Measurements from ENCODE around the gene RUNX2.

RUNX2 gene

DNA sequence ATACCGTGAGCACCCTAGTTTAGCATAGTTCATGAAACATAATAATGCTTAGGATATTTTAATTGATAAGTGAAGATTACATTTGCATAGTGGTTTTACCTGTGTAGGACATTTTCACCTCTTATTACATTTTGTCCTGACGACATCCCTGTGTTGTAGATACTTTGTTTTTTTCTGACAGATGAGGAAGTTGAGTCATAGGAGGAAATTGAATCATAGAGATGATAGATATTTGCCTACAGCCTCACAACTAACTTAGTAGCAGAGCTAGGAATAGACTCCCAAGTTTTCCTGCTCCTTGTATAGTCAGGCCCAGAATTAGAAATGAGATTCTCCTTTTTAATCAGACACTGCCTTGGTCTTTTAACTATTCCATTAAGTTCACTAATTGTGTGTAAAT lies 150.1 kb downstream of the RUNX2 start:
- ATAC-seq (peak; percentile 80), DNase-seq (no peak)
- H3K27ac Mint-ChIP-seq, result no peak overlapping the region
- peaks cover 18% of the 10 kb centered on the region for H3K36me3 Mint-ChIP-seq (ENCODE audit: low read depth)
- peaks cover 29% of the 10 kb centered on the region for H3K4me1 Mint-ChIP-seq
- no peak overlapping the region for H3K4me3 Mint-ChIP-seq
- no peaks in the 10 kb centered on the region for H3K9me3 Mint-ChIP-seq
- no peaks in the 10 kb centered on the region for H3K27me3 Mint-ChIP-seq

DNA sequence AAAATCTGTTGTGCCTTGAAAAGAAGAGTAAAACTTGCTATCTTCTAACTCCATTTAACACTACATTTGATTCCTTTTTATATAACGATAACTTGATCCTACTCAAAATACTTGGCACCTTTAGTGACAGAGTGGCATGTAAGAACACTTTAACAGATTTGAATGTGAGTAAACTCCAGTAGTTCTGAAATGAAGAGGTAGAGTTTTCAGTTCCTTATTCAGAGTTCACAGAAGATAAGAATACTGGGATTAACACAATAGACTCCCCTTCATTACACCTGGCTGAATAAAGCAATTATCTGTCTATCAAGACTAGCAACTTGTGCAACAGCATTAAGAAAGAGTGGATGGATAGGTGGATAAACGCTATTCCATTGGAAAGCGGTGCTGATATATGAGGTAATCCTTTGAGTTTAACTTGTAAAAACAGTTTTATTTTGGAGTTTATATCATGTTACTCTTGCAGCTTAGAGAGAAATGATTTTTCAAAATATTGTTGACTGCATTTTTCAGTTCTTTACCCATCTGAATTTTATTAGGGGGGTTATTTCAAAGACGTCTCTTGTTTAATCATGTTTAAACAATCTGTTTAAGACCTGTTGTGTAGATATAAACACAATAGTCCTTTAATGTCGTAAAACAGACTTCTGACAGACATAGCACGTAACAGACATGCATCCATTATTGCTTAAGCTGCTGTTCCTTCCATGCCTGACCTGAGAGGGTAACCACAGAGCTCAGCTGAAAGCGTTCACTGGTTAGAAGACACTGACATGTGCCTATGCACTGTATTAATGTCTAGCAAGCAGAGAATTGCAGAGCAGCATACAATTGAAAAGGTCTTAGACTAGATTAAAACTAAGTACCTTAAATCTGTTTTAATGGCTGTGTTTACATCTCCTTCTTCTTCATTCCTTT lies 152.0 kb downstream of the RUNX2 start:
- ATAC-seq, result no peak
- H3K27me3 Mint-ChIP-seq, result no peaks in the 10 kb centered on the region
- H3K4me3 Mint-ChIP-seq, result no peak overlapping the region
- H3K9me3 Mint-ChIP-seq, result no peaks in the 10 kb centered on the region
- DNase-seq, result no peak
- H3K27ac Mint-ChIP-seq, result no peak overlapping the region
- H3K36me3 Mint-ChIP-seq (ENCODE audit: low read depth), result peaks cover 19% of the 10 kb centered on the region
- H3K4me1 Mint-ChIP-seq, result peaks cover 30% of the 10 kb centered on the region

DNA sequence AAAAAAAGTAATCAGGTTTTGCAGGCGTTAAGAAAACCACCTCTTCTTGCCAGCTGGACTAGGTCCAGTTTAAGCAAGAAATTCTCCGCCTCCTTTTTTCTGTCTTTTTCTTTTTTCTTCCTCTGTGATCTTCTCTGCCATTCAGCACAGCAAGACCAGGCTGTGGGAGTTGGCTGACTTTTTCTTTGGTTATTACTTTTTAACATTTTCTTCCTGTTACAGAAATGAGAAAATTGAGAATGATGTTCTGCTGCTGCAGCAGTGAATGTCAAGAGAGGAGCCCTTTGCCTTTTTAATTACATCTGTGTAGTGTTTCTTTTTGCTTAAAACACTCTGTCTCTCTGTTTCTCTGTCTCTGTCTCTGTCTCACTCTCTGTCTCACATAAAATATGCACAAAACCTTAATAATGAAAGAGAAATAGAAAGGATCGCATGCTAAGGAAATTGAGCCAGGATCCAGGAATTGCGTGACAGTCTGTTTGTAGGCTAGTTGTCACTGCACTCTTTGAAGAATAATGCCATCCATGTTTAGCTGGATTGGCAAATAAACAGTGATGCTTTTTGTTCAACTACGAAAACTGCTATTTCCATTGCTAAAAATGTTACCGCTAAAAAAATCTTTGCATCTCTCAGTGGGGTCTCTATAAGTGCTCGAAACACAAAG lies 152.8 kb downstream of the RUNX2 start:
- Mint-ChIP-seq H3K36me3 (ENCODE audit: low read depth) (peaks cover 19% of the 10 kb centered on the region), H3K9me3 (no peaks in the 10 kb centered on the region), H3K4me3 (no peak overlapping the region), H3K27ac (no peak overlapping the region), H3K4me1 (peaks cover 31% of the 10 kb centered on the region), H3K27me3 (no peaks in the 10 kb centered on the region)
- ATAC-seq, result no peak
- DNase-seq, result no peak

DNA sequence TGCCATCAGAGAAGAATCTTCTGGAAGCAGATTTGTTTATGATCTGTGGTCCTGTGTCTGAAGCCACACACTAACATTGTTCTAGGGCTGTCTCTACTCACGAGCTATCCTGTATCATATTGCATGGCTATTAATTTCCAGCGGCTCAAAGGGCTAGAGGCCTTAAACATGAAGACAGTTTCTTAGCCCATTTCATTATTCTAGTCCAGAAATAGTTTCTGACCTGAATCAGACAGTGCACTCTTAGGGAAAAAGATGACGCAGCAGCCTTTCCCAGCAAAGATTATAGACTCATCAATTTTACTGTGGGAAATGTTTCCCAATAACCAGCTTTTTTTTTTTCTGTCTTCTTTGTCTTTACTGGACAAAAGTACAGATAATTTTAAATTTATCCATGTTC lies 154.9 kb downstream of the RUNX2 start:
- H3K36me3 Mint-ChIP-seq (ENCODE audit: low read depth), result peaks cover 24% of the 10 kb centered on the region

DNA sequence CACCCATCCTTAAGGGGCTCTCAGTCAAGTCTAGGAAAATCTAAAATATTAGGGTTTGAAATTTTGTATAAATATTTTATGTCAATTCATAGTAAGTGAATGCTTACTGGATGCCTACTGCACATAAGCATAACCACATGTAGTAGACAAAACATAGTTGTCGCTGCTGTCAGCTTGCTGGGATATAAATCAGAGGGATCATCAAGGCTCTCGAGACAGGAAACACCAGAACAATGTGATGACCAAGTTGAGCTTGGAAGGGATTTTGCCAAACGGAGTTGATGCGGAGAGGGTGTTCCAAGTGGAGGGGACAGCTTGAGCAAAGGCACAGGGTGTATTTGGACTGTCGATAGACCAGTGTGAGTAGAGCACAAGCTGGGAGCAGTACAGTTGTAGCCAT lies 155.4 kb downstream of the RUNX2 start:
- Mint-ChIP-seq H3K4me3 (no peak overlapping the region), H3K27me3 (no peaks in the 10 kb centered on the region), H3K4me1 (peaks cover 49% of the 10 kb centered on the region), H3K9me3 (no peaks in the 10 kb centered on the region), H3K27ac (no peak overlapping the region), H3K36me3 (ENCODE audit: low read depth) (peaks cover 25% of the 10 kb centered on the region)
- ATAC-seq (no peak), DNase-seq (no peak)

More for the DNA sequence above, 154.9 kb downstream of the RUNX2 start:
- Mint-ChIP-seq H3K9me3 (no peaks in the 10 kb centered on the region), H3K27me3 (no peaks in the 10 kb centered on the region), H3K4me3 (no peak overlapping the region), H3K27ac (no peak overlapping the region), H3K4me1 (peaks cover 44% of the 10 kb centered on the region)
- ATAC-seq, result no peak
- no peak for DNase-seq

DNA sequence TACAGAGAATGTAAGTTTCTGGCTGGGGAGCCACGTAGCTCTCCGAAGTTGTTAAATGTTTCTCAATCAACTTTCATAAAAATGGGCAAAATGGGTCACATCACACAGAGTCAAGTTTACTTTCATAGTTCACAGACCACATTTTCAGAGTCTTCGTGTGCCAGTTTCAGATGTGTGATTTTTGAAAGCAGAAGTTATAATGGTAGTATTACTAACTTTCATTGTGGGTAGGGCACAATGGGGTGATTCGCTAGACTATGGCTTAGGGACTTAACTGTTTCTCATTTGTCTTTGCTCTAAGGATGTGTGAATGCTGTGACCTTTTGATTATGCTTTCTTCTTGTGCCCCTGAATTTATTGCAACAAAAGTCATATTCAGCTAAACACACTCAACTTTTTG lies 158.6 kb downstream of the RUNX2 start:
- Mint-ChIP-seq H3K4me1 (peaks cover 60% of the 10 kb centered on the region), H3K4me3 (peak overlapping the region; percentile 36), H3K36me3 (ENCODE audit: low read depth) (peaks cover 28% of the 10 kb centered on the region), H3K9me3 (no peaks in the 10 kb centered on the region), H3K27me3 (no peaks in the 10 kb centered on the region), H3K27ac (peak overlapping the region; percentile 77)
- DNase-seq (no peak), ATAC-seq (peak; percentile 93)

DNA sequence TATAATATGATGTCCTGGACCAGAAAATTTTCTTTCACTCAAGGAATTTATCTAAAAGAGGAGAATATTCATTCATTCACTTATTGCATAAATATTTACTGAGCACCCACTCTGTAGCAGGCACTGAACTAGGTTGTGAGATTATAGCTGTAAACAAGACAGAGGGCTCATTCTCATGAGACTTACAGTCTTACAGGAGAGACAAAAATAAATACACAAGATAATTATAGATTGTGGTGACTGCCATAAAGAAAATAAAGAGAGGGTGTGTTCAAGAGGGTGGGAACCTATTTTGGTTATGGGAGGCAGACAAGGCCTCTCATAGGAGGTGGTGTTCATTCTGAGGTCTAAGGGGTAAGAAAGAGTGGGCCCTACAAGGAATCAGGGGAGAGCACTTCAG lies 159.5 kb downstream of the RUNX2 start:
- H3K4me1 Mint-ChIP-seq, result peaks cover 60% of the 10 kb centered on the region
- no peak overlapping the region for H3K4me3 Mint-ChIP-seq
- ATAC-seq, result no peak

DNA sequence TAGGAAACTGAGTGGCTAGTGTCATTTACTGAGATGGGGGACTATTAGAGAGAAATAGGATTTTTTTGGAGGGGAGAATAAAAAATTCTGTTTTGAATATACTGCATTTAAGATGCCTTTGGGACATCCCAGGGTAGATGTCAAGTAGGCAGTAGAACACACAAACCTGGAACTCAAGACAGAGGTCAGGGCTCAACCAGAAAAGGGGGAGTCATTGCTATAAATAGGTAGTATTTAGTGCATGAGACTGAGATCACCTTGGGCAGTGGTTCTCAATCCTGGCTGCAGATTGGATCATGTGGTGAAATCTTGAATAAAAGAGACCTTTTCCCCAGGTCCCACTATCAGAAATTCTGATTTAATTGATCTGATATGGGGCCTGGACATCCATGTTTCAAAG lies 160.1 kb downstream of the RUNX2 start:
- peaks cover 59% of the 10 kb centered on the region for H3K4me1 Mint-ChIP-seq
- DNase-seq (no peak), ATAC-seq (no peak)
- H3K36me3 Mint-ChIP-seq (ENCODE audit: low read depth), result peaks cover 38% of the 10 kb centered on the region
- no peak overlapping the region for H3K4me3 Mint-ChIP-seq
- no peak overlapping the region for H3K27ac Mint-ChIP-seq
- no peaks in the 10 kb centered on the region for H3K27me3 Mint-ChIP-seq
- H3K9me3 Mint-ChIP-seq, result no peaks in the 10 kb centered on the region

More for the DNA sequence above, 159.5 kb downstream of the RUNX2 start:
- Mint-ChIP-seq H3K36me3 (ENCODE audit: low read depth) (peaks cover 34% of the 10 kb centered on the region), H3K27me3 (no peaks in the 10 kb centered on the region), H3K27ac (no peak overlapping the region), H3K9me3 (no peaks in the 10 kb centered on the region)
- DNase-seq, result no peak

DNA sequence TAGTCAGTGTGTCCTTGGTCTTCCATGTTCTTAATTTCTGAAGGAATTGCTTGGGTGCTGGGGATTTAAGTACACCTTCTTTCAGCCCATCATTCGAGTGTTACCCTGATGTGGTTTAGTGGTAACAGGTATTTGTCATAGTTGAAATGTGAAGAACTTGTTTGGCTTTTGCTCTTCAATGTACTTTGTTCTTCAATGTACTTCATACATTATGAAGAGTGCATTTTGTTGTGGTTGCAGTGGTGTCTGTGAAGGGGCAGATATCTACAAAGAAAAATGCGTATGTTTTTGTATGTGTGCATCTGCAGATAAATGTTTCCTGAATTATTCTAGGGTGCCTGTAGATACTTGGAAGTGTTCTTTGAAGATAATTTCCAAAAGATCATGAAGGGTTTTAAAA lies 160.8 kb downstream of the RUNX2 start:
- no peak overlapping the region for H3K4me3 Mint-ChIP-seq

DNA sequence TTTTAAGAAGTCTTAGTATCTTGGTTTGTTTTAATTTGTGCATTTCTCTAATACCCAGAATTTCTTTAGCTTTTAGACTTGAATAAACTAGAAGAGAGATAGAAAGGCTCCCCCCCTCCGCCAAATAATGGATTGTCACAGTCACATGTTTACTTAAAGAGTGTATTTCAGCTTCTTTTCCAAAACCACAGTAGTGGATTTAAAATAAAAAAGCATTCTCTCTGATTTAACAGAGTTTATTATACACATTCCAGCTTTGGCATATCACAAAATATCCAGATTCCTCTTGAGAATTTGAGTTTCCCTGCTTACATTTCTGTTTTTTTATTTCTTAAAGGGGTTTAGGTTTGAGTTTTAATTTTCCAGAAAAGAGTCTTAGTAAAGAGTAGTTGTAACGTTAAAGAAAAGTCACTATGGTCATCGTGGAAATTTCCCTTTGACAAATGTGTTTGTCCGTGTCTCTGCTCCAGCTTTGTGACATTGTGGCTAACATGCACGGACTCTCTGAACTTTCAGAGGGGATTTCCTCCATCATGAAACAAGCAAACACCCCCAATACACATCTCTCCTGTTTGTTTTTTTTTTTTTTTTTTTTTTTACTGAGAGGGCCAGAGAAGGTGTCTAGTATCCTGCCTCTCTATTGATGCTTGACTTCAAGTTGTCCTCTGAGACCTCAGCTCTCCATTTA lies 163.1 kb downstream of the RUNX2 start:
- Mint-ChIP-seq H3K9me3 (no peaks in the 10 kb centered on the region), H3K4me3 (no peak overlapping the region), H3K36me3 (ENCODE audit: low read depth) (peaks cover 52% of the 10 kb centered on the region), H3K27ac (peak overlapping the region; percentile 22), H3K27me3 (no peaks in the 10 kb centered on the region), H3K4me1 (peaks cover 75% of the 10 kb centered on the region)
- ATAC-seq (no peak), DNase-seq (no peak)

More for the DNA sequence above, 160.8 kb downstream of the RUNX2 start:
- ATAC-seq, result peak; percentile 44
- Mint-ChIP-seq H3K27ac (peak overlapping the region; percentile 47), H3K4me1 (peaks cover 62% of the 10 kb centered on the region), H3K27me3 (no peaks in the 10 kb centered on the region), H3K9me3 (no peaks in the 10 kb centered on the region), H3K36me3 (ENCODE audit: low read depth) (peaks cover 41% of the 10 kb centered on the region)
- DNase-seq, result no peak

DNA sequence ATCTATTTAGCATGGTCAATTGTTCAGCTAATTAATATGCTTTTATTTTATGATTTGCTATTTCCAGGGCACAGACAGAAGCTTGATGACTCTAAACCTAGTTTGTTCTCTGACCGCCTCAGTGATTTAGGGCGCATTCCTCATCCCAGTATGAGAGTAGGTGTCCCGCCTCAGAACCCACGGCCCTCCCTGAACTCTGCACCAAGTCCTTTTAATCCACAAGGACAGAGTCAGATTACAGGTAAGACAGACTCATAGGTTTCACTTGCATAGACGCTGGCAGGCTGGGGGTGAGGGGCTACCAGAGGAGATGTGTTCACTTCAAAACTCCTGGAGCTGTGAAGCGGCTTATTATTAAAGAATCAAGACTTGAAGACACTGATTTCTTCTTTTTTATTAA lies 163.7 kb downstream of the RUNX2 start:
- no peak for DNase-seq
- Mint-ChIP-seq H3K4me1 (peaks cover 76% of the 10 kb centered on the region), H3K27me3 (no peaks in the 10 kb centered on the region), H3K36me3 (ENCODE audit: low read depth) (peaks cover 51% of the 10 kb centered on the region), H3K27ac (no peak overlapping the region), H3K9me3 (no peaks in the 10 kb centered on the region), H3K4me3 (no peak overlapping the region)
- ATAC-seq, result no peak

DNA sequence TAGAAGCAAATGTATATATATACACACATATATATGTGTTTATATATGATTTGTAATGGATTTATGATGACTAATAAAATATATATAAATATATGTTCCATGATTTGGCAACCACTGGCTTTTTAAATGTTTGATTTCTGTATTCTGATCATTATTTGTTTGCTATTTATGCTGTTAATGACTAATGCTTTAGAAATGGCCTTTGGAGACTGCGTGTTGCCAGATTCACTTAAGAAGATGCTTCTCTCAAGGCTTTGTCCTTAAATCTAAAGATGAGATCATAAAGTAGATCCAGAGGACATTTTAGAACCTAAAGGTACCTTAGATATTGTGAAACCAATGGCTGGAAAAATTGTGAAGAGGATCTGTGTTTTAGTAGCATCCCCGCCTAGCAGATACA lies 165.6 kb downstream of the RUNX2 start:
- no peak for ATAC-seq
- Mint-ChIP-seq H3K36me3 (ENCODE audit: low read depth) (peaks cover 50% of the 10 kb centered on the region), H3K4me3 (no peak overlapping the region), H3K9me3 (peaks cover 5% of the 10 kb centered on the region), H3K4me1 (peaks cover 59% of the 10 kb centered on the region), H3K27ac (no peak overlapping the region), H3K27me3 (no peaks in the 10 kb centered on the region)
- DNase-seq, result no peak

DNA sequence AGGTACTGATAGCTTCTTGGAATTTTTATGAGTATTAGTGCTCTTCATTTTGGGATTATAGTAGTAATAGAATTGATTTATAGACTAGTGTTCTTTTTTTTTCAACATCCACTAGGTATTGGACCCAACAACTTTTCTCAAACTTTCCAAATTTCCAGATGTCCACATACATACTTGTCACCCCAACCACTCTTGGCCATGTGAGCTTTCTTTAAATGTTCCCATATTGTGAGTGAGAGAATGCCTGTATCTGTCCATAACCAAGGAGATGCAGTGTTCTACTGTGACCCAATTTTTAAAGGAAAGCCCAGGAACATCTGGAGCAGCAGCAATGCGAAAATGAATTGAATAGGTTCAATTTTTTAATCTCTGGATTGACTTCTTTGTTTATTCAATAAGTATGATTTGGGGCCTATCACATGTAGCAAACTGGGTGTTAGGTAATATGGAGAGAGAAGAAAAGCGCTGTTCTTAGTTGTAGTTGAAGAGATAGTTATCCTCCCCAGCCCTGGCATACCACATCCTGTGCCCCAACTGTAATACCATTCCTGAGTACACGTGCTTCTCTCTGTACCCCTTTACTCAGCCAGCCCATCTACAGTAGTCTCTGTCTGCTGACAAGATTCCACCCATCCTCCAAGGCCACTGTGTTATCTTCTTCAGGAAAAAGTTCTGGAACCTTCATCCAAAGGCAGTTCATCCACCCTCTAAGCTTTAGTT lies 166.4 kb downstream of the RUNX2 start:
- H3K27ac Mint-ChIP-seq, result peak overlapping the region; percentile 23
- H3K36me3 Mint-ChIP-seq (ENCODE audit: low read depth), result peaks cover 48% of the 10 kb centered on the region
- H3K9me3 Mint-ChIP-seq, result peaks cover 5% of the 10 kb centered on the region
- H3K27me3 Mint-ChIP-seq, result no peaks in the 10 kb centered on the region
- H3K4me3 Mint-ChIP-seq, result no peak overlapping the region
- DNase-seq, result no peak
- H3K4me1 Mint-ChIP-seq, result peaks cover 52% of the 10 kb centered on the region
- ATAC-seq, result peak; percentile 72

DNA sequence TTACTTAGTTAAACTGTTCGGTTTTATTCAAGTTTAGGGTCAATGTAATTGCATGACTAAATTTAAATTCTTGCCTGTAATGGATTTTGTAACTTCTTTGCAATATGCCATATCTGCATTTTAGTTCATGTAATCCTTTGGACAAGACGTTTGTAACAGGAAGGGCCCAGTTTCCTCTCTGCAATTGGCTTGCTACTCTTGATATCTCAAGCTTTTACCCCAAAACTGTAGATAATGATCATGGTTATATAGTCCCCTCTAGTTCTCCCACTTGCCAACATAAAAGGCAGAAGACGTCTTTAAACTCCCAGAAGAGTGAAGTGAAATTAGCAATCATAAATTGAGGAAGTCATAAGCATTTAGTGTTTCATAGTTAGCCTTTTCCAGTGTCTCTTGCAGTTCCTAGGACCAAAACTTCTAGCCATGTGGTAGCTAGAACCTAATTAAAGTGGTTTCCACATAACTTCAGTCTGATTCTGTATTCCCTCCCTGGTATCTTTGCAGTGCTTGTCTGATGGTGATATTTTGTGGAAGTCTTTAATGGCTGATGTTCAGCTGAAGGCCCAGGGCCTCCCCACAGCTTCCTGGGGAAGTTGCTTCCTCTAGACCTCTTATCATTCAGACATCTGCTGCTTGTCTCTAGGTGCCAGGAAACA lies 167.4 kb downstream of the RUNX2 start:
- no peak overlapping the region for H3K4me3 Mint-ChIP-seq
- peaks cover 43% of the 10 kb centered on the region for H3K36me3 Mint-ChIP-seq (ENCODE audit: low read depth)
- peaks cover 5% of the 10 kb centered on the region for H3K9me3 Mint-ChIP-seq
- no peaks in the 10 kb centered on the region for H3K27me3 Mint-ChIP-seq
- peak overlapping the region; percentile 44 for H3K27ac Mint-ChIP-seq
- H3K4me1 Mint-ChIP-seq, result peaks cover 47% of the 10 kb centered on the region
- DNase-seq (no peak), ATAC-seq (no peak)

All from activated naive CD8-positive, alpha-beta T cell treated with anti-CD3 and anti-CD28 coated beads, Interleukin-2, amount 50 U/mL, for 24 hours (primary cell).